Measurements from ENCODE around the gene LRMDA.

LRMDA gene

DNA sequence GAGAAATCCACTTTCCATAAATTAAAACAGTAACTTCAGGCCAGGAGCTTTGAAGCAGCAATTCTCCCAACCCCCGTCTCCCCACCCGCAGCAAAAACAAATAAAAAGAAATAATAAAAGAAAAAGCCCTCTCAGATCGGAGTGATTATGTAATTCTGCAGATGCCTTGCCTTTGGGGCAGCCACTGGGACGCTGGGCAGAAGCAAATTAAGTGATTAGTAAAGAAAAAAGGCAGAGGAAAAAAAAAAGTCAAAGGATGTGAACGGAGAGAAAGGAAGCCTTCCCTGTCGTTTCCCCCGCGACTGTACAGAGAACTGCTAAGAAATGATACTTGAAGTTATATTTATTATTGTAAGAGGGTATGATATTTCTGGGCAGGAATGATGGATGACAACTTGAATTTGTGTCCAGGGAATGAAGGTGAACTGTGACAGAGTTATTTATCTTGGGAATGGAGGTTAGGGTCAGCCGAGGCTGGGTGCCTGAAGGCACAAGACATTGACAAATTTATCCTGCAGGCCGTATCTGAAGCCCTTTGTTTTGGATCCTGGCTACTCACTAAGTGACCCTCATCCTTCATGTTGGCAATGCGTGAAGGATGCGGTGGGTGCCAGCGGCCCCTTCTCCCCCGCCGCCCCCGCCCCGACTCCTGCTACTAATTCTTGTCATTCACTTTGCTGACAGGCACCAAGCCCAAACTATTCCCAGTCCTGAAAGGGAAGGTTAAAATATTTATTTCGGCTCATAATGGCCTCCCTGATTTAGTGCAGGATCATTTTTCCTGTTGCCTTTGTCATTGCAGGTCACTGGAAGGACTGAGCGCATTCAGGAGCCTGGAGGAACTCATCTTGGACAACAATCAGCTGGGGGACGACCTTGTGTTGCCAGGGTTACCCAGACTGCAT lies 604.0 kb downstream of the LRMDA start:
- in situ Hi-C loops (cut with HindIII; ENCODE audit: low sequenced_read_pairs) = loop anchor here (10.0 kb wide), 1 partner anchor 631 kb away; the partner anchor contains the start of gene ZNF503
- no peak overlapping the region for H3K4me3 ChIP-seq (ENCODE audit: low read depth, low read length)
- DNase-seq (ENCODE audit: low read depth) = no peak
- no peak for TF ChIP-seq CTCF (IDR thresholded peaks at IDR 0.05; ENCODE audit: low read depth, low read length, missing control alignments)

DNA sequence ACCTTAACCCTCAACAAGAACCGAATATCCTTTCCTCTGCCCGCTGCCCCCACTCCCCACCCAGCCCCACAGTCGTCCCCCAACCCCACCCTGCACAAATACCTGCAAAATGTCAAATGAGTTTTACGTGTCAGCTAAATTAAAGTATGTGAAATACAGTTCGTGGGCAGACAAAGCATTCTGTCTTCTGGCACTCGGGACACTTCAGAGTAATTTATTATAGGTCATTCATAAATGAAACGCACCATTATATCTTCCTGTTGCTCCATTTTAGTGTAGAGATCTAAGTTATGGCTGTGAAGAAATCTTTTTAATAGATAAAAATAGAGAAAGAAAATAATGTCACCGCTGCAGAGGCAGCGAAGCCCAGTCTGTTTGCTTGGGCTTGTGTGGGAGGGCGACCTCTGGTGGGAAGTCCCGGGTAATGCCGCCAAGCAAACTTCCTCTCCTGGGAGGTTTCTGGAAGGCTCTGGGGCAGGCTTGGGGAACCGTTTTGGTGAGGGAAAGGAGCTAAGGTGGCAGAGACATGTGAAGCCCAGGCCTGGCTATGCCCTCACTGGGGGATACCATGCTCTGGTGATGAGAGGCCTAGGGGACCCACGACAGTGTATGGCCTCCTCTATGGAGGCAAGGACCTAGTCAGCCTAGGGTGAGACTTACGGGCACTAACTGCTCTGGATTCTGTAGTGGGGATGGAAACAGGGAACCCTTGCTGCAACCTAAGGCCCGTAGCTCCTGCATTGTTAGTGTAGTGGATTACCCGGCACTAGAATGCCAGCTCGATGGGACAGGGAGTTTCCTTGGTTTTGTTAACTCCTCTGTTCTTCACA lies 604.9 kb downstream of the LRMDA start:
- in situ Hi-C loops (cut with HindIII; ENCODE audit: low sequenced_read_pairs) = loop anchor here (10.0 kb wide), 1 partner anchor 632 kb away; the partner anchor contains the start of gene ZNF503
- peak; percentile 92 for TF ChIP-seq CTCF (IDR thresholded peaks at IDR 0.05; ENCODE audit: low read depth, low read length, missing control alignments)
- DNase-seq (ENCODE audit: low read depth) = peak; percentile 62
- H3K4me3 ChIP-seq (ENCODE audit: low read depth, low read length) = no peak overlapping the region

DNA sequence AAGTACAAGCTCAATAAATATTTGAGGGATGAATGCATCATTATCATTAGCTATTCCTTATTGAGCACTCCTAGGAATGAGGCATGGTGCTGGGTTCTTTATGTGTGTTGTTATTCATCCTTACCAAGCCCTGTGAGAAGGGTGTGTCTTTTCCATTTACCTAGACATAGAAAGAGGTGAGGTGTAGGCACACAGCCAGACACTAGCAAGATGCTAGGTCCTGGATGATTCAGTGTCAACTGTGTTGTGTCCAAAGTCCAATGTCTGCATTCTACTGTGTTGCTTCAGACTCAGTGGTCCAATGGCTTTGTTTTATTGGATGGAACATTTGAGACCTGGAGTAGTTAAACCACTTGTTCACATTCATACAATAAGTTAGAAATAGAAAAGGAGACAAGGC lies 605.5 kb downstream of the LRMDA start:
- DNase-seq (ENCODE audit: low read depth) = no peak
- TF ChIP-seq CTCF (IDR thresholded peaks at IDR 0.05; ENCODE audit: low read depth, low read length, missing control alignments) = no peak
- in situ Hi-C loops (cut with HindIII; ENCODE audit: low sequenced_read_pairs) = loop anchor here (10.0 kb wide), 1 partner anchor 632 kb away; the partner anchor contains the start of gene ZNF503
- H3K4me3 ChIP-seq (ENCODE audit: low read depth, low read length) = no peak overlapping the region

DNA sequence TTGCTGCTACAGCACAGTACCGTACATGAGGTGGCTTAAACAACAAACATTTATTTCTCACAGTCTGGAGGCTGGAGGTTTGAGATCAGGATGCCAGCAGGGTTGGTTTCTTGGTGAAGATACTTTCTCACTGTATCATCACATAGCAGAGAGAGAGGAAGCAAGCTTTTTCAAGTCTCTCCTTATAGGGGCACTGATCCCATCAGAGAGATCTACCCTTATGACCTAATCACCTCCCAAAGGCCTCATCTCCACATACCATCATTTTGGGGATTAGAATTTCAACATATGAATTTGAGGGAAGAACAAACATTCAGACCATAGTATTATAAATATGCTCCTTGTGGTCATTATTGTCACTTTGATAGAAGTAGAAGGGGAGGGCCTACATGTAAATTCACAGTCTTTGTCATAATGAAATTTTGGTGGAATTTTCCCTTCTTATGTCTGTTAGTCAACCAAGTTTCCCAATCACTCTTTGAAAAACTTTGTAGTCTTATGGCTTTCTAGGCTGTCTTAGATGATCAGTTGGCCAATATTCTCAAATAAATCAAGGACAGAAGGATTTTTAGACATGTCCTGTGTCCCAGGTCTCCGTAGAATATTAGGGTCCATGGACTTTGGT lies 606.2 kb downstream of the LRMDA start:
- no peak for DNase-seq (ENCODE audit: low read depth)
- in situ Hi-C loops (cut with HindIII; ENCODE audit: low sequenced_read_pairs) = loop anchor here (10.0 kb wide), 1 partner anchor 633 kb away; the partner anchor contains the start of gene ZNF503
- H3K4me3 ChIP-seq (ENCODE audit: low read depth, low read length) = no peak overlapping the region
- no peak for TF ChIP-seq CTCF (IDR thresholded peaks at IDR 0.05; ENCODE audit: low read depth, low read length, missing control alignments)

- no peak for DNase-seq (ENCODE audit: low read depth)
- in situ Hi-C loops (cut with HindIII; ENCODE audit: low sequenced_read_pairs) = loop anchor here (10.0 kb wide), 1 partner anchor 634 kb away; the partner anchor contains the start of gene ZNF503
- TF ChIP-seq CTCF (IDR thresholded peaks at IDR 0.05; ENCODE audit: low read depth, low read length, missing control alignments) = no peak
- H3K4me3 ChIP-seq (ENCODE audit: low read depth, low read length) = no peak overlapping the region
These were observed 607.3 kb downstream of the LRMDA start for GRCh38 chr10:76038696-76039095.

Measured in astrocyte of the cerebellum (primary cell).